DMS53 treated with DMSO at 0.1 percent for 48 hours (cell line): ENCODE data around the gene OTUB2.

Experiments
- DNase-seq: peaks from one replicate; lab custom pipeline; 2025; ENCODE audit not compliant: unreplicated experiment; lab: John Stamatoyannopoulos, UW

Gene OTUB2

GRCh38 chr14:94040247-94040646 is 14.1 kb downstream of the OTUB2 start:
- no peak for DNase-seq

GRCh38 chr14:94040796-94041195 is 14.7 kb downstream of the OTUB2 start:
- no peak for DNase-seq

- no peak for DNase-seq
These were observed 15.6 kb downstream of the OTUB2 start for GRCh38 chr14:94041551-94042346.

GRCh38 chr14:94042433-94043091 is 16.4 kb downstream of the OTUB2 start:
- DNase-seq, result no peak

- DNase-seq, result no peak
These were observed 17.1 kb downstream of the OTUB2 start for GRCh38 chr14:94043111-94043755.

- DNase-seq, result no peak
These were observed 17.8 kb downstream of the OTUB2 start for GRCh38 chr14:94043756-94044475.

GRCh38 chr14:94044476-94045091 is 18.4 kb downstream of the OTUB2 start:
- no peak for DNase-seq

- no peak for DNase-seq
These were observed 19.0 kb downstream of the OTUB2 start for GRCh38 chr14:94045101-94045500.

GRCh38 chr14:94045563-94046345 is 19.6 kb downstream of the OTUB2 start:
- DNase-seq, result no peak

- no peak for DNase-seq
These were observed 20.6 kb downstream of the OTUB2 start for GRCh38 chr14:94046696-94047250.

- no peak for DNase-seq
These were observed 21.4 kb downstream of the OTUB2 start for GRCh38 chr14:94047581-94047980.

GRCh38 chr14:94048691-94049624 is 22.8 kb downstream of the OTUB2 start:
- DNase-seq, result no peak

GRCh38 chr14:94049625-94050023 is 23.5 kb downstream of the OTUB2 start:
- DNase-seq, result no peak

GRCh38 chr14:94050231-94050880 is 24.2 kb downstream of the OTUB2 start:
- DNase-seq, result no peak

- DNase-seq, result no peak
These were observed 25.0 kb downstream of the OTUB2 start for GRCh38 chr14:94051115-94051514.

GRCh38 chr14:94051779-94052178 is 25.6 kb downstream of the OTUB2 start:
- DNase-seq, result no peak

- DNase-seq, result no peak
These were observed 26.1 kb downstream of the OTUB2 start for GRCh38 chr14:94052199-94052598.

GRCh38 chr14:94052662-94053061 is 26.5 kb downstream of the OTUB2 start:
- no peak for DNase-seq
